Measurements from ENCODE around the gene CABP4. TPM values are rescaled to one million over a fixed set of nuclear protein-coding genes. Genes with fewer than 3 reads are reported as not detected.

The CABP4 gene
- total and polyA plus RNA-seq, 2 donors (not counting 3 experiments of a cell fraction or from before 2014, with no cell fraction given), result 2.4 to 5.0 TPM

GRCh38 chr11:67504950-67505581, 49.9 kb downstream of the CABP4 start, which contains the start of gene PITPNM1:
Gene PITPNM1, minus strand, starts transcription at chr11:67505363. Its CDS starts 1,183 bp downstream, at chr11:67504180.
- FAIRE-seq (peak; percentile 54), DNase-seq (ENCODE audit: low read depth, low spot score) (no peak)
- H3K79me2 ChIP-seq (ENCODE audit: control insufficient read depth, insufficient read depth, low read length), result peaks cover 11% of the 10 kb centered on the region

More at GRCh38 chr11:67504950-67505581, 49.9 kb downstream of the CABP4 start, which contains the start of gene PITPNM1:
- no TSS peak for BruUV-seq (replicated peaks)
- H3K27me3 ChIP-seq (ENCODE audit: control insufficient read depth in 2 of 2, insufficient read depth in 2 of 2, low read length in 2 of 2), result no peaks in the 10 kb centered on the region
- H3K9me1 ChIP-seq (replicated peaks; ENCODE audit: control insufficient read depth, extremely low read depth, insufficient read depth, low read length), result no peaks in the 10 kb centered on the region
- TF ChIP-seq CTCF (IDR thresholded peaks at IDR 0.05; ENCODE audit: extremely low read depth in 1 of 2, insufficient read depth in 1 of 2, low read depth in 1 of 2, low read length in 2 of 2) (no peak), POLR2A (IDR thresholded peaks at IDR 0.05; ENCODE audit: low read depth, low read length) (no peak), EZH2 (IDR thresholded peaks at IDR 0.05; ENCODE audit: borderline replicate concordance, low read depth, low read length, severe bottlenecking) (no peak), FOS (IDR thresholded peaks at IDR 0.05; ENCODE audit: borderline replicate concordance, insufficient read depth, low read length) (no peak), POLR2AphosphoS5 (IDR thresholded peaks at IDR 0.05; ENCODE audit: insufficient read depth, low read depth, low read length) (peak; percentile 23), JUN (IDR thresholded peaks at IDR 0.05; ENCODE audit: borderline replicate concordance, insufficient read depth, insufficient read length, low read depth) (no peak)
- no peaks in the 10 kb centered on the region for H3K9me3 ChIP-seq (replicated peaks; ENCODE audit: control insufficient read depth, insufficient read depth, low read length)
- H3K4me2 ChIP-seq (ENCODE audit: insufficient read depth, low read length), result peak within 1 kb of the TSS; percentile 62
- peak within 1 kb of the TSS; percentile 51 for H3K27ac ChIP-seq (ENCODE audit: insufficient read depth, low read depth, low read length)
- intact Hi-C loops (cut with micrococcal nuclease), result loop anchor here (2.0 to 10.0 kb wide), 2 partner anchors 62 to 240 kb away; partner anchors contain the start of genes CORO1B and GRK2
- peak within 1 kb of the TSS; percentile 33 to 64 (median 43) for H3K4me3 ChIP-seq (replicated peaks in 1 of 3; ENCODE audit: insufficient read depth in 1 of 3, low read depth in 1 of 3, low read length in 3 of 3)
- H3K9ac ChIP-seq (replicated peaks; ENCODE audit: extremely low read depth, insufficient read depth, low read length), result peak within 1 kb of the TSS; percentile 48
- H2AFZ ChIP-seq (ENCODE audit: low read depth, low read length), result peak within 1 kb of the TSS; percentile 56
- dilution Hi-C loops (cut with MboI; ENCODE audit: extremely low pct_ligation_motif_present, low sequenced_read_pairs), result no loop called here
- POLR2A ChIA-PET, result interaction anchor here (1.0 kb wide), 1 partner anchor 113 kb away, joined by 4 read pairs; the partner anchor contains the start of gene RAD9A
- H3K36me3 ChIP-seq (ENCODE audit: control insufficient read depth in 2 of 2, extremely low read depth in 1 of 2, insufficient read depth in 2 of 2, low read length in 2 of 2), result peaks cover 0 to 4% of the 10 kb centered on the region in 2 experiments
- CTCF ChIA-PET, result interaction anchor here (0.5 to 2.3 kb wide), 7 partner anchors 103 to 432 kb away, joined by 3 to 20 read pairs (median 7); partner anchors contain the start of genes PPP1CA and RAD9A
- H4K20me1 ChIP-seq (replicated peaks; ENCODE audit: control insufficient read depth, extremely low read depth, insufficient read depth, low read length), result no peaks in the 10 kb centered on the region
- H3K4me1 ChIP-seq (ENCODE audit: control insufficient read depth, extremely low read depth, insufficient read depth, low read length), result peaks cover 36% of the 10 kb centered on the region
